Measurements from ENCODE around the gene BRIP1. TPM values are rescaled to one million over a fixed set of nuclear protein-coding genes. Genes with fewer than 3 reads are reported as not detected.

BRIP1 gene
- total RNA-seq, 1 experiment from 2014 or later = 20.2 TPM

DNA sequence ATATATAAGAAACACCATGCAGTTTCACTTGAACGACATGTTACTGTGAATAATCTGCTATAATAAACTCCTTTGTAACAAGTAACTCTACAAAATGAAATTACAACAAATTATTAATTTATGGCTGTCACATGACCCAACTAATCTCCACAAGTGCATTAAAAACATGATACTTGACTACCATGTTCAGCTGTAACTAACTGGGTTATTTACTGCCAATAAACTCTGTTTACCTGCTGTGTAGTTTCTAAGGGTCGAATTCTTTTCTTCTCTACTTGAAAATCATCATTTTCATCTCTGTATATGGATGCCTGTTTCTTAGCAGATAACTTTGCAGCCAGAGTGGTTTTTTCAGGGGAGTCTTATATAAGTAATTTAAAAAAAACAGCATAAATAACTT lies 14.4 kb downstream of the BRIP1 start:
- Histone ChIP-seq H3K27me3 (ENCODE audit: insufficient read depth, low read length) (no peaks in the 10 kb centered on the region), H3K14ac (ENCODE audit: insufficient read depth, low read length) (no peak overlapping the region), H4K20me1 (ENCODE audit: control insufficient read depth, insufficient read depth, insufficient read length) (no peaks in the 10 kb centered on the region), H4K91ac (ENCODE audit: insufficient read length, low read depth, low read length) (no peak overlapping the region), H3K4me2 (ENCODE audit: insufficient read depth, insufficient read length, low read length) (no peak overlapping the region), H3K4me1 (ENCODE audit: insufficient read depth, low read length) (no peaks in the 10 kb centered on the region), H2BK15ac (ENCODE audit: low read depth, low read length) (no peak overlapping the region), H2BK20ac (ENCODE audit: low read depth, low read length, poor library complexity, severe bottlenecking) (no peak overlapping the region), H3K18ac (ENCODE audit: insufficient read length, low read depth, low read length) (no peak overlapping the region), H4K5ac (ENCODE audit: insufficient read length, low read depth, low read length) (no peak overlapping the region), H2AK5ac (ENCODE audit: insufficient read length, low read length) (no peak overlapping the region), H2BK12ac (ENCODE audit: insufficient read length, low read depth, low read length) (no peak overlapping the region), H3K27ac (ENCODE audit: insufficient read length, low read depth, low read length) (no peak overlapping the region), H3K79me1 (ENCODE audit: insufficient read depth, low read depth, low read length, poor library complexity, severe bottlenecking) (peaks cover 1% of the 10 kb centered on the region), H3K79me2 (ENCODE audit: insufficient read depth, low read length) (no peaks in the 10 kb centered on the region), H3K9ac (ENCODE audit: extremely low read depth, insufficient read length, low read length) (no peak overlapping the region), H2AFZ (ENCODE audit: low read length) (no peak overlapping the region), H3K4ac (ENCODE audit: low read depth, low read length) (no peak overlapping the region), H3K23me2 (ENCODE audit: insufficient read length, low read depth, low read length, poor library complexity, severe bottlenecking) (no peaks in the 10 kb centered on the region), H4K8ac (replicated peaks; ENCODE audit: insufficient read length, low read depth, low read length) (no peak overlapping the region), H3K23ac (ENCODE audit: insufficient read length, low read depth, low read length) (no peak overlapping the region), H3K56ac (ENCODE audit: insufficient read length, low read depth, low read length) (no peak overlapping the region), H3K9me3 (ENCODE audit: control insufficient read depth, low read depth, low read length) (no peaks in the 10 kb centered on the region), H2BK120ac (ENCODE audit: low read depth, low read length, poor library complexity, severe bottlenecking) (no peak overlapping the region), H2BK5ac (ENCODE audit: insufficient read length, low read length) (no peak overlapping the region), H3T11ph (ENCODE audit: low read length) (no peak overlapping the region)
- DNase-seq = no peak
- no peaks in the 10 kb centered on the region for H3K27me3 Mint-ChIP-seq (ENCODE audit: low read depth)
- TF ChIP-seq, protein P1, sequence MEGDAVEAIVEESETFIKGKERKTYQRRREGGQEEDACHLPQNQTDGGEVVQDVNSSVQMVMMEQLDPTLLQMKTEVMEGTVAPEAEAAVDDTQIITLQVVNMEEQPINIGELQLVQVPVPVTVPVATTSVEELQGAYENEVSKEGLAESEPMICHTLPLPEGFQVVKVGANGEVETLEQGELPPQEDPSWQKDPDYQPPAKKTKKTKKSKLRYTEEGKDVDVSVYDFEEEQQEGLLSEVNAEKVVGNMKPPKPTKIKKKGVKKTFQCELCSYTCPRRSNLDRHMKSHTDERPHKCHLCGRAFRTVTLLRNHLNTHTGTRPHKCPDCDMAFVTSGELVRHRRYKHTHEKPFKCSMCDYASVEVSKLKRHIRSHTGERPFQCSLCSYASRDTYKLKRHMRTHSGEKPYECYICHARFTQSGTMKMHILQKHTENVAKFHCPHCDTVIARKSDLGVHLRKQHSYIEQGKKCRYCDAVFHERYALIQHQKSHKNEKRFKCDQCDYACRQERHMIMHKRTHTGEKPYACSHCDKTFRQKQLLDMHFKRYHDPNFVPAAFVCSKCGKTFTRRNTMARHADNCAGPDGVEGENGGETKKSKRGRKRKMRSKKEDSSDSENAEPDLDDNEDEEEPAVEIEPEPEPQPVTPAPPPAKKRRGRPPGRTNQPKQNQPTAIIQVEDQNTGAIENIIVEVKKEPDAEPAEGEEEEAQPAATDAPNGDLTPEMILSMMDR (conservative IDR thresholded peaks at IDR 0.05) = no peak
- H3K36me3 Mint-ChIP-seq (ENCODE audit: insufficient read depth in 1 of 3, low read depth in 3 of 3) = peaks cover 25 to 59% (median 58%) of the 10 kb centered on the region in 3 experiments; a peak in 6 of 7 replicates
- no peak overlapping the region for H3K4me3 Mint-ChIP-seq
- H3K4me1 Mint-ChIP-seq = no peaks in the 10 kb centered on the region
- WGBS (ENCODE audit: extremely low coverage, insufficient read length, low lambda C conversion rate) = no CpG with 5 or more reads among the region's 2 CpGs
- H3K9me3 Mint-ChIP-seq = no peaks in the 10 kb centered on the region
- H3K27ac Mint-ChIP-seq = no peak overlapping the region
